Breast epithelium (tissue), 4 donors: ENCODE results near the gene RNF167. TPM values are rescaled to one million over a fixed set of nuclear protein-coding genes. Genes with fewer than 3 reads are reported as not detected.

ENCODE experiments used
- DNase-seq, 2 donors: peaks; one replicate each; pipeline ENCODE4 v3.0.0-alpha.2; 2019; ENCODE audit warnings: low spot score in 2 of 2
- H3K27ac ChIP-seq, 2 donors: fragments of 200-600 bp; sonication (generic) in 1 of 2; one replicate each; pipeline ENCODE4 v1.5.1; 2016 to 2019; ENCODE audit warnings: mild to moderate bottlenecking in 1 of 2
- H3K27me3 ChIP-seq, 2 donors: fragments of 200-600 bp; sonication (generic) in 1 of 2; one replicate each; pipeline versions ENCODE4 v1.5.1 to v1.6.0; 2017 to 2019; ENCODE audit warnings: control low read depth in 1 of 2, mild to moderate bottlenecking in 1 of 2
- H3K36me3 ChIP-seq: fragments of 200-600 bp; one replicate; pipeline ENCODE4 v1.5.1; 2019
- H3K4me1 ChIP-seq, 2 donors: fragments of 200-600 bp; sonication (generic); one replicate each; pipeline ENCODE4 v1.5.1; 2016 to 2019; ENCODE audit warnings: control low read depth in 1 of 2
- H3K4me3 ChIP-seq, 3 donors: fragments of 200-600 bp; sonication (generic); 1 replicate in 2 of 3; 2 replicates in 1 of 3; pipeline ENCODE4 v1.5.1; 2016 to 2019; ENCODE audit warnings: mild to moderate bottlenecking in 3 of 3, moderate library complexity in 2 of 3
- H3K9me3 ChIP-seq, 2 donors: fragments of 200-600 bp; sonication (generic) in 1 of 2; one replicate each; pipeline ENCODE4 v1.5.1; 2016 to 2019; ENCODE audit warnings: control low read depth in 1 of 2
- POLR2A ChIP-seq: fragments of 450-650 bp; IDR thresholded peaks from one replicate; pipeline ENCODE4 v1.6.1; 2016; ENCODE audit warnings: antibody characterized with exemption, mild to moderate bottlenecking, moderate library complexity
- POLR2AphosphoS5 ChIP-seq, 3 donors: sonication (generic); formaldehyde crosslinking; IDR thresholded peaks; one replicate each; pipeline ENCODE4 v1.6.1; 2017; ENCODE audit warnings: antibody characterized with exemption in 3 of 3
- intact Hi-C: fragments of 100-400 bp; cut with DNase I; formaldehyde crosslinking; loops from one replicate; pipeline ENCODE4 v1.15.1; 2023; ENCODE audit warnings: low total_unique reads
- total RNA-seq, 3 donors: library from RNA; depleted of rRNA; stranded (reverse); fragments of >200 nt; gene quantifications; one replicate each; pipeline ENCODE4 v1.1.0, GENCODE V29; 2016
- TF ChIP-seq, protein P1 (sequence below), 3 donors: fragments of 450-650 bp; IDR thresholded peaks; one replicate each; pipeline ENCODE4 v1.5.1; 2016 to 2017; ENCODE audit warnings: antibody characterized with exemption in 3 of 3, mild to moderate bottlenecking in 3 of 3, moderate library complexity in 3 of 3

The RNF167 gene
- total RNA-seq, 3 donors from 2014 or later, result 38.3 to 49.0 (median 38.7) TPM

GRCh38 chr17:4945944-4946280 is 5.8 kb downstream of the RNF167 start:
- H3K27ac ChIP-seq, result peak overlapping the region; percentile 97 to 99
- intact Hi-C loops, result no loop called here

GRCh38 chr17:4946312-4946976 is 6.4 kb downstream of the RNF167 start:
- peak overlapping the region; percentile 98 to 100 (median 99) for H3K4me3 ChIP-seq
- TF ChIP-seq, protein P1, sequence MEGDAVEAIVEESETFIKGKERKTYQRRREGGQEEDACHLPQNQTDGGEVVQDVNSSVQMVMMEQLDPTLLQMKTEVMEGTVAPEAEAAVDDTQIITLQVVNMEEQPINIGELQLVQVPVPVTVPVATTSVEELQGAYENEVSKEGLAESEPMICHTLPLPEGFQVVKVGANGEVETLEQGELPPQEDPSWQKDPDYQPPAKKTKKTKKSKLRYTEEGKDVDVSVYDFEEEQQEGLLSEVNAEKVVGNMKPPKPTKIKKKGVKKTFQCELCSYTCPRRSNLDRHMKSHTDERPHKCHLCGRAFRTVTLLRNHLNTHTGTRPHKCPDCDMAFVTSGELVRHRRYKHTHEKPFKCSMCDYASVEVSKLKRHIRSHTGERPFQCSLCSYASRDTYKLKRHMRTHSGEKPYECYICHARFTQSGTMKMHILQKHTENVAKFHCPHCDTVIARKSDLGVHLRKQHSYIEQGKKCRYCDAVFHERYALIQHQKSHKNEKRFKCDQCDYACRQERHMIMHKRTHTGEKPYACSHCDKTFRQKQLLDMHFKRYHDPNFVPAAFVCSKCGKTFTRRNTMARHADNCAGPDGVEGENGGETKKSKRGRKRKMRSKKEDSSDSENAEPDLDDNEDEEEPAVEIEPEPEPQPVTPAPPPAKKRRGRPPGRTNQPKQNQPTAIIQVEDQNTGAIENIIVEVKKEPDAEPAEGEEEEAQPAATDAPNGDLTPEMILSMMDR (IDR thresholded peaks at IDR 0.05), result no peak
- TF ChIP-seq POLR2AphosphoS5 (IDR thresholded peaks at IDR 0.05) (no peak), POLR2A (no peak)
- H3K4me1 ChIP-seq, result peaks cover 8 to 32% of the 10 kb centered on the region in 2 donors
- peak overlapping the region; percentile 97 to 99 for H3K27ac ChIP-seq
- no peaks in the 10 kb centered on the region for H3K36me3 ChIP-seq
- no peak for DNase-seq
- no peaks in the 10 kb centered on the region for H3K27me3 ChIP-seq
- H3K9me3 ChIP-seq, result no peaks in the 10 kb centered on the region
- intact Hi-C loops, result no loop called here

More at GRCh38 chr17:4945944-4946280, 5.8 kb downstream of the RNF167 start:
- Histone ChIP-seq H3K9me3 (no peaks in the 10 kb centered on the region), H3K4me1 (peaks cover 13 to 37% of the 10 kb centered on the region in 2 donors), H3K4me3 (peak overlapping the region; percentile 11 to 99 (median 98)), H3K36me3 (no peaks in the 10 kb centered on the region), H3K27me3 (no peaks in the 10 kb centered on the region)
- TF ChIP-seq, protein P1 (IDR thresholded peaks at IDR 0.05), result no peak
- TF ChIP-seq POLR2A, result no peak
- TF ChIP-seq POLR2AphosphoS5 (IDR thresholded peaks at IDR 0.05), result no peak
- no peak for DNase-seq

GRCh38 chr17:4947010-4947410 is 6.9 kb downstream of the RNF167 start:
- Histone ChIP-seq H3K27ac (peak overlapping the region; percentile 97 to 99), H3K4me1 (peaks cover 8 to 29% of the 10 kb centered on the region in 2 donors), H3K4me3 (peak overlapping the region; percentile 98 to 100 (median 99)), H3K9me3 (no peaks in the 10 kb centered on the region), H3K36me3 (no peaks in the 10 kb centered on the region), H3K27me3 (no peaks in the 10 kb centered on the region)
- DNase-seq, result no peak
- TF ChIP-seq POLR2AphosphoS5 (IDR thresholded peaks at IDR 0.05) (no peak), POLR2A (no peak)
- TF ChIP-seq, protein P1 (IDR thresholded peaks at IDR 0.05), result no peak
- intact Hi-C loops, result no loop called here

DNA sequence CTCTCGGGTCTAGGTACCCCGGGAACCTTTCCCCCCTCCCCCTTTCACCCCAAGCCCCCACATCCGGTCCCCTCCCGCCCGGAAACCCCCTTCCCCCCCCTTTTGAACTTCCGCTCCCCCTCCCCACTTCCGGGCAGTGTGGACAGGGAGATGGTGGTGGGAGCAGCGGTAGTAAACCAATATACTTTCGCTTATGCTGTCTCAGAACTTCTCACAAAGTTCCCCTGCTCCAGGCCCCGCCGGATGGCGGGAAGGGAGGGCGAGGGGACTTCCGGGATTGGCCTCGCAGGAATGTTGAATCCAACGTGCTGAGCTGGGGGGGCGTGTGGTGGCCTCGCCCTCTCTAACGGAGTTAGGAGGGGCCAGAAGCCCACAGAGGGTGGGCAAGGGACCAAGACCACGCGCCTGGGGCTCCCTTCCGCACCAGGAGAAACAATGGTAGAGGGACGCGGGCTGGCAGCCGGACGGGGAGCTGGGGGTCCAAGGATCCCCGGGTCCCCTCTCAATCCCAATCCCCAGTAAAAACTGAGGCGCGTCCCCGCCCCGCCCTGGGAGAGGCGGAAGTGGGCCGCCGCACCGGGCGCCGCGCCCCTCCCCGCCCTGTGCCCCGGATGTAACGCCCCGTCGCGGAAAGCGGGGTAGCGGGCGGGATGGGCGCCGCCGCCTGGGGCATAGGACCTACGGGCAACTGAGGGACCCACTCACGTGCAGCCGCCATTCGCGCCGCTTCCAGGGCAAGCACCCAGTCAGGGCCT is 7.5 kb downstream of the RNF167 start:
- DNase-seq, result peak in 1 of 2 donors; percentile 42
- intact Hi-C loops, result loop anchor here (2.0 kb wide), 1 partner anchor 21 kb away; no protein-coding TSS in a partner anchor
- Histone ChIP-seq H3K4me3 (peak overlapping the region; percentile 98 to 100 (median 99)), H3K27me3 (no peaks in the 10 kb centered on the region), H3K9me3 (no peaks in the 10 kb centered on the region), H3K4me1 (peaks cover 8 to 29% of the 10 kb centered on the region in 2 donors), H3K36me3 (no peaks in the 10 kb centered on the region), H3K27ac (peak overlapping the region; percentile 97 to 99)
- TF ChIP-seq POLR2A (no peak), POLR2AphosphoS5 (IDR thresholded peaks at IDR 0.05) (peak in 1 of 3 donors; percentile 8)
- TF ChIP-seq, protein P1 (IDR thresholded peaks at IDR 0.05), result no peak
